Measurements from ENCODE around the gene SLC27A5.

SLC27A5 gene

GRCh38 chr19:58558623-58559274 is 47.0 kb upstream of the SLC27A5 start (continued):
- TF ChIP-seq KLF16 (tag by site-specific recombination; IDR thresholded peaks at IDR 0.05): peak; percentile 72
- TF ChIP-seq ZNF654 (tag by site-specific recombination; IDR thresholded peaks at IDR 0.05; ENCODE audit: low read depth): no peak
- TF ChIP-seq ZNF214 (tag by site-specific recombination; IDR thresholded peaks at IDR 0.05; ENCODE audit: borderline replicate concordance): no peak
- no peak for TF ChIP-seq ZNF19 (tag by site-specific recombination; IDR thresholded peaks at IDR 0.05; ENCODE audit: low read depth)
- TF ChIP-seq ZNF660 (tag by site-specific recombination; IDR thresholded peaks at IDR 0.05): peak; percentile 49
- no peak for TF ChIP-seq ZBTB6 (tag by site-specific recombination; IDR thresholded peaks at IDR 0.05)
- TF ChIP-seq ZNF423 (tag by site-specific recombination; IDR thresholded peaks at IDR 0.05): no peak
- no peak for TF ChIP-seq ZNF169 (tag by site-specific recombination; IDR thresholded peaks at IDR 0.05)
- TF ChIP-seq ZBTB11 (tag by site-specific recombination; conservative IDR thresholded peaks at IDR 0.05; ENCODE audit: low read depth): no peak
- no peak for TF ChIP-seq ZNF707 (tag by site-specific recombination; IDR thresholded peaks at IDR 0.05)
- TF ChIP-seq TRIM28 (IDR thresholded peaks at IDR 0.05; ENCODE audit: borderline replicate concordance, low read length): no peak
- TF ChIP-seq ZNF211 (tag by site-specific recombination; IDR thresholded peaks at IDR 0.05; ENCODE audit: low read depth): no peak
- TF ChIP-seq ZNF2 (tag by site-specific recombination; IDR thresholded peaks at IDR 0.05): no peak; the same call in 1 of the 2 replicates
- TF ChIP-seq ZNF274 (IDR thresholded peaks at IDR 0.05; ENCODE audit: low read length): no peak
- no peak for TF ChIP-seq ZNF274 (tag by site-specific recombination; IDR thresholded peaks at IDR 0.05; ENCODE audit: borderline replicate concordance)
- TF ChIP-seq PRDM2 (tag by site-specific recombination; IDR thresholded peaks at IDR 0.05; ENCODE audit: borderline replicate concordance): no peak
- no peak for TF ChIP-seq ZNF114 (tag by site-specific recombination; IDR thresholded peaks at IDR 0.05)
- TF ChIP-seq ZEB2 (tag by site-specific recombination; IDR thresholded peaks at IDR 0.05): peak; percentile 43
- TF ChIP-seq ZNF837 (tag by site-specific recombination; IDR thresholded peaks at IDR 0.05): no peak
- TF ChIP-seq ZSCAN30 (tag by site-specific recombination; IDR thresholded peaks at IDR 0.05): peak; percentile 55; the same call in 1 of the 2 replicates
- peak; percentile 78 for TF ChIP-seq KLF8 (tag by site-specific recombination; IDR thresholded peaks at IDR 0.05)
- TF ChIP-seq CTCF (tag by site-specific recombination; IDR thresholded peaks at IDR 0.05): no peak
- TF ChIP-seq KLF9 (tag by site-specific recombination; IDR thresholded peaks at IDR 0.05; ENCODE audit: low read depth): peak; percentile 87
- TF ChIP-seq ZNF561 (tag by site-specific recombination; IDR thresholded peaks at IDR 0.05; ENCODE audit: borderline replicate concordance): peak; percentile 47; the same call in 1 of the 2 replicates
- peak; percentile 97 for TF ChIP-seq PBX3 (CRISPR knock-in tag; IDR thresholded peaks at IDR 0.05)
- TF ChIP-seq ZNF239 (tag by site-specific recombination; IDR thresholded peaks at IDR 0.05): no peak
- TF ChIP-seq ZNF324 (tag by site-specific recombination; IDR thresholded peaks at IDR 0.05): no peak
- no peak for TF ChIP-seq ZNF670 (tag by site-specific recombination; IDR thresholded peaks at IDR 0.05; ENCODE audit: low read depth)
